ENCODE measurements around the gene KIAA1217. TPM values are rescaled to one million over a fixed set of nuclear protein-coding genes. Genes with fewer than 3 reads are reported as not detected.

Gene KIAA1217
- total and polyA plus RNA-seq, 9 of the 15 experiments (the other 6 are each of a cell fraction or from before 2014, with no cell fraction given), result 0.04 TPM; not detected in 8

- TF ChIP-seq ARID3B (CRISPR knock-in tag; IDR thresholded peaks at IDR 0.05; ENCODE audit: borderline replicate concordance) (no peak), ATF2 (CRISPR knock-in tag; IDR thresholded peaks at IDR 0.05) (no peak), NFXL1 (CRISPR knock-in tag; IDR thresholded peaks at IDR 0.05) (no peak), ZNF668 (CRISPR knock-in tag; IDR thresholded peaks at IDR 0.05) (no peak), CREBBP (IDR thresholded peaks at IDR 0.05; ENCODE audit: low read depth, low read length) (no peak), RBM17 (IDR thresholded peaks at IDR 0.05; ENCODE audit: borderline replicate concordance, low read depth, low read length) (no peak), ZNF740 (CRISPR knock-in tag; IDR thresholded peaks at IDR 0.05) (no peak), ZNF740 (tag; IDR thresholded peaks at IDR 0.05) (no peak), ETV6 (IDR thresholded peaks at IDR 0.05; ENCODE audit: borderline replicate concordance in 1 of 2, low read depth in 2 of 2, low read length in 1 of 2) (no peak), ETV6 (CRISPR knock-in tag; IDR thresholded peaks at IDR 0.05; ENCODE audit: borderline replicate concordance) (no peak)
- TF ChIP-seq, protein P1, sequence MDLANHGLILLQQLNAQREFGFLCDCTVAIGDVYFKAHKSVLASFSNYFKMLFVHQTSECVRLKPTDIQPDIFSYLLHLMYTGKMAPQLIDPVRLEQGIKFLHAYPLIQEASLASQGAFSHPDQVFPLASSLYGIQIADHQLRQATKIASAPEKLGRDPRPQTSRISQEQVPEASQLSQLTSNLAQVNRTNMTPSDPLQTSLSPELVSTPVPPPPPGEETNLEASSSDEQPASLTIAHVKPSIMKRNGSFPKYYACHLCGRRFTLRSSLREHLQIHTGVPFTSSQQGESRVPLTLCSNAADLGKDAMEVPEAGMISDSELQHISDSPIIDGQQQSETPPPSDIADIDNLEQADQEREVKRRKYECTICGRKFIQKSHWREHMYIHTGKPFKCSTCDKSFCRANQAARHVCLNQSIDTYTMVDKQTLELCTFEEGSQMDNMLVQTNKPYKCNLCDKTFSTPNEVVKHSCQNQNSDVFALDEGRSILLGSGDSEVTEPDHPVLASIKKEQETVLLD (IDR thresholded peaks at IDR 0.05), result no peak
Measured at GRCh38 chr10:24241536-24242040, 32.6 kb downstream of the KIAA1217 start (continued).
